Stimulated activated CD4-positive, alpha-beta T cell treated with anti-CD3 and anti-CD28 coated beads, Interleukin-1b, Interleukin-23, amount 100 ng/mL, for 4 hours (primary cell): ENCODE measurements around the gene MOB3B.

Experiments used
- DNase-seq, 2 donors: peaks; one replicate each; pipeline ENCODE4 v3.0.0-alpha.2; 2020; ENCODE audit warnings: low read depth in 2 of 2

Gene MOB3B

DNA sequence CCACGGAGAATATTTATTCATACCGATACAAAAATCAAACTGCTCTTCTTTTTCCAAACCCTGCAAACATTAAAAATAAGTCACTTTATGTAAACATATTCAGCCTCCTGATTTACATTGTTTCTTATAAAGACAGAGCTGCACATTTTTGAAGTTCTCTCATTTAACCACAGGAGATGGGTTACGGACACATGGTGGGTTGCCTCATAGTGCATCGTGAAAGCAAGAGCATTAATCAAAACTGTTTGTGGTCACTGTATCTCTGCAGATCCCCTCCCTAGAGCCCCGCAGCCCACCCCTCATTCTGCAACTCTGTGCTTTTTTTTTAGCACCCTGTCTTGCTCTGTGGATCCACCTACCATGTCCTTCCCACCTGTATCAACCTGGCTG, 189.3 kb downstream of the MOB3B start:
- no peak for DNase-seq

DNA sequence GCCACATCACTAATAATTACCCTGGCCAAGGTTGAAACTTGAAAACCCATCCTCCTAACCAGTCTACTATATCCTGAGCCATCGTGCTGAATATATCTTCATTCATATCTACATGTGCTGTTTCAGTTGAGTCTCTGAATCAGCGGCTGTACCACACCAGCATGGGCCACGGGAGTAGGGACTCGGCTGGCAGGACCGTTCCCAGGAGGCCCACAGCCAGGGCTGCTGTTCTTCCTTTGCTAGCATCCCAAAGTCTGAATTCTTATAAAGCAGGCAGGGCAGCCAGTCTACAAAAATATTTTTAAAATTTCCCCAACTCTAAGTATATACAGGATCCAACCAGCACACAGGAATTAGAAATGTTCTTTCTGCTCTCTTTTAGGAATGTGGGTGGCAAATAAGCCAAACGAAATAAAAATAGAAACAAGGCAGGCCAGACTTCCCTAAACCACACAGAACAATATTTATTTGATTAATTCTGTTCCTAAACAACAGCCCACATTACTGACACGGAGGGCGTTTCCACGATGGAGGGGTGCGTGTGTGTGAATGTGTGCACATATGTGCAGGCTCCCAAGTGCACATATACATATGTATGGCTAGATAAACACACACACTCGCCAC, 189.8 kb downstream of the MOB3B start:
- no peak for DNase-seq

DNA sequence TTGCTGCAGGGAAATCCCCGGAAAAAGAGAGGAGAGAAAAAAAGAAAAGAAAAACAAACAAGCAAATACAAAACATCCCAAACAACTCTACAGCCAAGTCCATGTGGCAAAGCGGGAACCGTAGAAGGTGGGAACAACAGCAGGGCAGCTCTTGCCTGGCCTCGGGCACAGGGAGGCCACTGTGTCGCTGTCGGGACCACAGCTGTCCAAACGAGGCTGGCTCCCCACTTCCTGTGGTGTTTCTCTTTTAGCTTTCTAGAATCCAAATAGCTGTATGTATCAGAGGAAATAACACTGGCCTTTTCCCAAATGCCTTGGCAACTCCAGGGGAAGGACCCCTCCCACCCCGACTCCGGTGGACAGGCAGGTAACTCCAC, 191.1 kb downstream of the MOB3B start:
- no peak for DNase-seq

GRCh38 chr9:27337833-27338526, 191.6 kb downstream of the MOB3B start:
- DNase-seq, result no peak

DNA sequence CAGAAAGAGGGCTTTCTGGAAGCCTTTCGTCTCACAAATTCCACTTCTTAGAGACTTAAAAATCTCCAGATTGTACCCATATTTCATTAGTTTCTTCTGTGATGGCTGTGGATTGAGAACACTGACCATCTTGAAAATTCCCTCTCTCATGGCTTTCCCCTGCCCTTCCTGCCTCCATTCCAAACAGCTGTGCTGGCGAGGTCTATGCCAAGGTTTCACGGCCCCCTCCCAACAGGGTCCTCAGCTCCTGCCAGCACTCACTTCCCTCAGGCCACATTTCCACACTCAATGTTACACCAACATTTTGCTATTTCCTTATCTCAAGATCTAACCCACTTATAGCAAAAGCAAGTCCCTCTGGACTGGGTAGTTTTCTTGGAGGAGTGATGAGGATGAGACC, 192.4 kb downstream of the MOB3B start:
- no peak for DNase-seq

DNA sequence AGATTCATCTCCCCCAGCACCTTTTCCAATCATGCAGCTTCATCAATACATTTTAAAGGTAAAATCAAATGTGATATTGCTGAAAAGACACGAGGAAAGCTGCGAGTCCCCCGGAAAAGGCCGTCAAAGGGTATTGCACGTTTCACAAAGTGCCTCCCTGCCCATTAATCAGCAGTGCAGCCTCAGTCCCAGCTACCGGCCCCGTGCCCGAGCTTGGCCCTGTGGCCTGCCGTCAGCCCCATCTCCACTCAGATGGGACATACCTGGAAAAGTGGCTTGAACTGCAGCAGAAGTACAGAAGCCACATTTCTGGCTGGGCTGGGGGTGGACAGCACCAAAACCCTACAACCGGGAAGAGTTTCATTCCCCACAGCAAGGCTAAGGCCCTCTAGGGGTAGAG, 192.8 kb downstream of the MOB3B start:
- DNase-seq, result no peak

GRCh38 chr9:27336126-27336525, 193.5 kb downstream of the MOB3B start:
- DNase-seq, result no peak

DNA sequence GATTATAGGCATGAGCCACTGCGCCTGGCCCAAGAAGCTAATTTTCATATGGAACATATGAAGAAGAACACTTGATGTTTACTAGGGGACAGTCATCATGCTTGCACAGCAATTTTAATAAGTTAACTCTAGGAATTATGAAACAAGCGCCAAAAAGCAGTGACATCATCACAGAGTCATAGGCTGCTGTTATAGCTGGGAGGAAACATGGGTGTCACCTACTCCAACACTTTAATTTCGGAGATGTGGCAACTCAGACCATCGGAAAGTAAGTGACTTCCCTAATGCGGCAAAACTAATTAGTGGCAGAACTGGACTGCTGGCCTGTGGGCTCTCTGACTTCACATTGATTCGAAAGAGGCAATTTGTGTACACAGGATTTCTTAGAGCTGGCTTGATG, 194.5 kb downstream of the MOB3B start:
- no peak for DNase-seq

DNA sequence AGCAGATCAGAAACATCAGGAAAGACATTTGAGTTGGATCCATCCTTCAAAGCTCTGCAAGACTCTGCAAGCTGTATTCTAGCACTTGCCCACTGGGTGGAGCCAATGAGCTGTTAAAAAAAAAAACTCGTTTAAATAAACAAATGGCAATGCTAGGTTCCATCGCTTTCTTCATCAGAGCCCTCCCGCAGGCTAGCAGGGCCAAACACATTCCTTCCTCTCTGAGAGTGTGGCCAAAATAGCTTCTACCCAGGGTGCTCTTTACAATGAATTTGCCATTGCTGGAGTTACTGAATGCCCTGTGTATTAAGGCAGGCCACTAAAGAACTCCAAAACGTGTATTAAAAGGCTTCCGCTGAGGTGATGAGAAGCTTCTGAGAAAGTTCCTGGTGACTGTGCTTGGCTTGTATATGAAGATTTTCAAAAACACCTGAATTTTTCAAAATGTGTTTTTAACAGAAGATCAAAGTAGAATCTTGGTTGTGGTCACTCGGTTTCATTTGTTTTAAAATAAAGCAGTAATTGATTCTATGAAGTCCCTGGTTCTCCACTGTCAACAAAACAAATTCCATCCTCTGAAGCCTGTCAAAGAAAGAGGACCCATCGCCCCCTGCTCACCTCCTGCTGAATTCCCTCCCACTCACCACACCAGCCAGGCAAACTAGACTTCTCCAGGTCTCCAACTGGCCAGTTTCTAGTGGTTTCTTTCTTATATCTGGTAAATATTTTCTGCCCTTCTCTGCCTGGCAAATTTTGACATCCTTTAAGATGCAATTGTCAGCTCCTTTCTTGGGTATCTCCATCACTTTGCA, 196.2 kb downstream of the MOB3B start:
- peak; percentile 12 to 43 for DNase-seq

GRCh38 chr9:27331393-27331792, 198.2 kb downstream of the MOB3B start:
- DNase-seq, result no peak

GRCh38 chr9:27329291-27329690, 200.3 kb downstream of the MOB3B start:
- DNase-seq, result no peak

DNA sequence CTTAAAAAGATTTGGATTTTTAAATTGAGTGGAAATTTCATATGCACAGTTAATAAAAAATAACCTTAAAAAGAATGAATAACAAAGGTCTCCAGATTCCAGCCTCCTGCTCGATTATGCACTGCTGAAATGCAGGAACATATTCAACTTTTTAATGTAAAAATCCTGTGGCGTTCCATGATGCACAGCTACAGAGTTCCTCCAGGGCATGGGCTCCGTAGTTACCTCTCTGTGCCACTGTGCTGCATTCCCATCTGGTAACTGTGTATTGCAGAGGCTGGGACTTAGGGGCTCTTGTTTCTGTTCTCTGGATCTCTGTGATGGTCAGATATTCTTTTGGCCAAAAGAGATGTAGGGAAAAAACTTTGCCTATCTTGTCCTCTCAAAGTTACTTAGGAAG, 201.1 kb downstream of the MOB3B start:
- no peak for DNase-seq

GRCh38 chr9:27311184-27311583, 218.4 kb downstream of the MOB3B start:
- DNase-seq, result no peak

GRCh38 chr9:27310582-27310981, 219.0 kb downstream of the MOB3B start:
- DNase-seq, result no peak

- DNase-seq, result no peak
These were observed 220.8 kb downstream of the MOB3B start for GRCh38 chr9:27308691-27309390.

- no peak for DNase-seq
These were observed 225.1 kb downstream of the MOB3B start for GRCh38 chr9:27304521-27304920.

GRCh38 chr9:27303219-27303618, 226.4 kb downstream of the MOB3B start:
- DNase-seq, result no peak

DNA sequence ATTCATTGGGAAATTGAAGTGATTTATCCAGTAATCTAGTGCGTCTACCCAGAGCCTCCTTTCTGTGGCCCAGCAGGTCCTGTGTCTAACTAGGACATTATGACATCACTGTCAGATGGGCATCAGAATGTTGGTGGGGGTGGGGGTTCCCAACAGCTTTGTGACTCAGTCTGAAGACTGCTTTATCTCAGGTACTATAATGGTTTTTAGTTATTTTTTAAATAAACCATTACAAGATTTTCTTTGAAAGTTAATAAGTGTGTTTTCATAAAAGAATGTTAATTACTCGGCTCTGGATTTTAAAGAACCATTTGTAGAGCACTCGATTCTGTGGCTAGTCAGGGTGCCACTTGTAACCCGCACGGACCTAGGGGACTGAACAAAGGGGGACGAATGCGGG, 232.6 kb downstream of the MOB3B start, which contains the start of gene EQTN:
TSS of gene EQTN (minus strand) at position 101 of the 400 bp plus-strand sequence. CDS start at position 6, 95 bp downstream.
- no peak for DNase-seq

GRCh38 chr9:27293996-27294395, 235.6 kb downstream of the MOB3B start:
- DNase-seq, result no peak

- DNase-seq, result no peak
These were observed 236.8 kb downstream of the MOB3B start for GRCh38 chr9:27292659-27293405.

GRCh38 chr9:27291292-27291691, 238.3 kb downstream of the MOB3B start:
- no peak for DNase-seq
